Glomerular endothelial cell (primary cell): ENCODE results near the gene MAN2A2. TPM values are rescaled to one million over a fixed set of nuclear protein-coding genes. Genes with fewer than 3 reads are reported as not detected.
"Not testable (repeated sequence)": the region's sequence is repeated elsewhere in the genome, so short reads cannot be mapped to it uniquely, and the experiment has no call there.

Experiments used
- DNase-seq: peaks from one replicate; pipeline ENCODE4 v3.0.0-alpha.2; 2011; ENCODE audit warnings: low read depth, low spot score; ENCODE audit errors: extremely low read depth
- total RNA-seq: library from RNA; depleted of rRNA; stranded (reverse); fragments of >200 nt; gene quantifications from 2 replicates; pipeline ENCODE4 v1.2.3, GENCODE V29; 2015

The MAN2A2 gene
- total RNA-seq, 1 donor from 2014 or later, result 54.5 TPM

DNA sequence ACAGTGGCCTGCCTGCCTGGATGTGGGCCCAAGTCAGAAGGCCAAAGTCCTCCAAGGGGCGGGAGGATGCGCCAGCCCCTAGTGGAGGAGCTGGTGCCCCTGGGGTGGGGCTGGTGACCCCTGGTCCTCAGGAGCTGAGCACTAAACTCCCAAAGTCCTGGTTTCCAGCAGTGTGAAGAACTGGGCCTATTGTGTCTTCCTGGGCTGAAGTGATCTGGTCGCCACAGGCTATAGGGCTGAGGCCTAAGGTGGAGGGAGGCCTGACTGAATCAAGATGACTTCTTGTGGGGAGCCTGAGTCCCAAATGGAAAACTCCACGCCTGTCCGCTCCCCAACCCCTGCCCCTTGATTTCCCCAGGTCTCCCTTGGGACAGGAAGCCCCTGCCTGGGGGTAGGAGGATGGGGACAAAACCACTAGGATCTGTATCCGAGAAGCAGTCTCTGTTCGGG, 19.6 kb upstream of the MAN2A2 start:
- DNase-seq, result no peak

DNA sequence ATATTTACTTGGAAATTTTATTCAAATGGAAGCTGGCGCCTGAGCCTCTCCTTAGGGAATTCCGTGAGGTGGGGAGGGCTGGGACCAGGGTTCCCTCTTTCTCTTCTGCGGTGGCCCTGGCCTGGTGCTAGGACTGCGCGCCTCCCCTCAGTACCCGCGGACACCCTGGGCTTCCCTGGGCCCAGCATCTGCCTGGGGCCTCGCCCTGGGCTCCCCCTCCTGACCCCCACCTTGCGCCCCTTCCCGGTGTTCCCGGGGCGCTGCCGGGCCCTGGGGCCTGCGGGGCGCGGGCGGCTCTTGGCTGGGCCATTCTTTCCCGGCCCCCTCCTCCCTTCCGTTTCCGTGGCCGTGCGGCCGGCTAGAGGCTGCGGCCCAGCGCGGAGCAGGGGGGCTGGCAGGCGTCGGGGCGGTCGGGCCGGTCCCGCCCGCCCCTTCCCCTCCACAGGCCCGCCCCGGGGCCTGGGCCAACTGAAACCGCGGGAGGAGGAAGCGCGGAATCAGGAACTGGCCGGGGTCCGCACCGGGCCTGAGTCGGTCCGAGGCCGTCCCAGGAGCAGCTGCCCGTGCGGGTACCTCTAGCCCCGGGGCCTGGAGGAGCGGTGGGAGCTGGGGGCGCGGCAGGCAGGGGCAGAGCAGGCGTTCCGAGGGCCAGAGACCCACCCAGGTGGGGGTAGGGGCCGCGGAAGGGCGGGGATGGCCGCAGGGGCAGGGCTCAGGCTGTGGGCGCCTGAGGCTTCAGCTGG, 19.0 kb upstream of the MAN2A2 start, which contains the start of gene FES:
Gene FES, plus strand, starts transcription at position 529 of the 743 bp plus-strand sequence. CDS start 542 bp downstream, outside the sequence.
- no peak for DNase-seq

DNA sequence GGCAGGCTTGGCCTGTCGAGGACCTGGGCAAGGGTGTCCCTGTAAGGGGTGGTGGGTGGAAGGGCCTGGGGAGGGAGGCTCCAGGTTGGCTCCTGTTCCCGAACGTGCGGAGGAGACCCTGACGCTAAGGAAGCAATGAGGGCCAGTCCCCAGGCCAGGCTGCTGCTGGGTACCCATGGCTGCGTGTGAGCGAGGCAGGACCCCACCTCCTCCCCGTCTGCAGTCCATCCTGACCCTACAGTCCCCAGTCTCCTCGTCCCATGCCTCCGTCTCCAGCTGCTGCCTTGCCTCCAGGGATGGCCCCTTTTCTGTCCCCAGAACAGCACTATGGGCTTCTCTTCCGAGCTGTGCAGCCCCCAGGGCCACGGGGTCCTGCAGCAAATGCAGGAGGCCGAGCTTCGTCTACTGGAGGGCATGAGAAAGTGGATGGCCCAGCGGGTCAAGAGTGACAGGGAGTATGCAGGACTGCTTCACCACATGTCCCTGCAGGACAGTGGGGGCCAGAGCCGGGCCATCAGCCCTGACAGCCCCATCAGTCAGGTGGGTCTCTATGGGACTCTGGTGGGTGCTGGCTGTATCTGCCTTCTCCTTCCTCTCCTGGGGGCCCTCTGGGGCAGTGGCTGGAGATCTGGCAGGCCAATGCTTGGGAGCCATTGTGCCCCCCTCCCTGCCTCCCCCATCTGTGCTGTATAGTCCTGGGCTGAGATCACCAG, 18.2 kb upstream of the MAN2A2 start:
- DNase-seq, result no peak

DNA sequence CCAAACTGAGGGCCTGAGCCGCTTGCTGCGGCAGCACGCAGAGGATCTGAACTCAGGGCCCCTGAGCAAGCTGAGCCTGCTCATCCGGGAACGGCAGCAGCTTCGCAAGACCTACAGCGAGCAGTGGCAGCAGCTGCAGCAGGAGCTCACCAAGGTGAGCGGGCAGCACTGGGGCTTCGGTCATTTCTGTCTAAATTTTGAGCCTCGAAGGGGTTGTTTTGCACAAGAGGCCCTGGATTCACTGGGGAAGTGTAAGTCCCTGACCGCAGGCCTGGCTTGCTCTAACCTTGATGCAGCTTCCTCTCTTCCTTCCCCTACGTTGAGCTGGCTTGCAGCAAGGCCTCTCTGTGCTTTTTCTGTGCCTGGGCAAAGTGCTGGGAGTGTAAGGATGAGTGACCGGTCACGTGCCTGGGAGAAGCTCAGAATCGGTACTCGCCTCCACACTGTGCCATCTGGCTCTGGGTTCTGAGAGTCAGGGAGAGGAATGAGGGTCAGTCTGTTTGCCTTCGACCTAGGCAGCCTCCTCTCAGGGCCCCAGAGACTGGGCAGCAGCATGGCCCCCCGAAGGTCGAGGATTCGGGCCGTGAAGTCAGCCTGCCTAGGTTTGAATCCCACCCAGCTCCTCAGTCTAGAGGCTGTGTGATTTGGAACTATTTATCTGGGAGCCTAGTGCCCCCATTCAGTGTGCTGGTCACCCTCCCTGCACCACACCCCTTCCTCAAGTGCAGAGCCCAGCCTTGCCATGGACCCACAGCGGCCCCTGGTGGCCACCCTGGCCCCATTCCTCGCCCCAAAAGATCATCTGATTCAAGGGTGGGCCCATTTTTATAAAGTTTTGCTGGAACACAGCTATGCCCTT, 17.4 kb upstream of the MAN2A2 start:
- no peak for DNase-seq

DNA sequence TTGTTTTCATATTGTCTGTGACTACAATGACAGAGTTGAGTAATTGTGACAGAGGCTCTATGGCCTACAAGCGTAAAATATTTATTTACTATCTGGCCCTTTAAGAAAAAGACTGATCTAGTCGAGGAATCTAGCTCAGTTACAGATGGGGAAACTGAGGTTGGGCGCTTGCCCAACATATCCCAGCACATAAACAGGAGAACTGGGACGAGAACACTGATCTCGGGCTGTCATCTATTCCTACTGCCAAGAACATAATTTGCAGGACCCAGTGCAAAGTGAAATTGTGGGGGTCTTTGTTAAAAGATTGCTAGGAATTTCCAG, 16.8 kb upstream of the MAN2A2 start:
- no peak for DNase-seq

DNA sequence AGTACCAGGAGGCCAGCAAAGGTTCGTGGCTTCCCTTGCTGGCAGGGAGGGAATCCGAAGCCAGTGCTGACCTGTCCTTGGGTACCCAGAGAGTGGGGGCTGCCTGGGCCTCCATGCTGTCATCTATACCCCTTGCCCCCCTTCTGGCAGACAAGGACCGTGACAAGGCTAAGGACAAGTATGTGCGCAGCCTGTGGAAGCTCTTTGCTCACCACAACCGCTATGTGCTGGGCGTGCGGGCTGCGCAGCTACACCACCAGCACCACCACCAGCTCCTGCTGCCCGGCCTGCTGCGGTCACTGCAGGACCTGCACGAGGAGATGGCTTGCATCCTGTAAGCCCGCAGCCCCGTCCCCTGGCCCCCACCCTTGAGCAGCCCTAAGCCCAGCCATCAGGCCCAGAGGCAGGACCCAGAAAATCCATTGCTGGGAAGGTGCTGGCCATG, 16.0 kb upstream of the MAN2A2 start:
- DNase-seq, result no peak

DNA sequence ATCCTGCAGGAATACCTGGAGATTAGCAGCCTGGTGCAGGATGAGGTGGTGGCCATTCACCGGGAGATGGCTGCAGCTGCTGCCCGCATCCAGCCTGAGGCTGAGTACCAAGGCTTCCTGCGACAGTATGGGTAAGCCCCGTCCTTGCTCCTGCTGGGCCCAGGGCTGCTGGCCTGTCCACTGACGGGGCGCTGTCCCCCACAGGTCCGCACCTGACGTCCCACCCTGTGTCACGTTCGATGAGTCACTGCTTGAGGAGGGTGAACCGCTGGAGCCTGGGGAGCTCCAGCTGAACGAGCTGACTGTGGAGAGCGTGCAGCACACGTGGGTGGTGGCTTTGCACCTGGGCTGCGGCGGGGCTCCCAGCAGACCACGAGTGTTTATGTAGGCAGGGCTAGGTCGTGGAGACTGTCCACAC, 13.8 kb upstream of the MAN2A2 start:
- DNase-seq, result no peak

DNA sequence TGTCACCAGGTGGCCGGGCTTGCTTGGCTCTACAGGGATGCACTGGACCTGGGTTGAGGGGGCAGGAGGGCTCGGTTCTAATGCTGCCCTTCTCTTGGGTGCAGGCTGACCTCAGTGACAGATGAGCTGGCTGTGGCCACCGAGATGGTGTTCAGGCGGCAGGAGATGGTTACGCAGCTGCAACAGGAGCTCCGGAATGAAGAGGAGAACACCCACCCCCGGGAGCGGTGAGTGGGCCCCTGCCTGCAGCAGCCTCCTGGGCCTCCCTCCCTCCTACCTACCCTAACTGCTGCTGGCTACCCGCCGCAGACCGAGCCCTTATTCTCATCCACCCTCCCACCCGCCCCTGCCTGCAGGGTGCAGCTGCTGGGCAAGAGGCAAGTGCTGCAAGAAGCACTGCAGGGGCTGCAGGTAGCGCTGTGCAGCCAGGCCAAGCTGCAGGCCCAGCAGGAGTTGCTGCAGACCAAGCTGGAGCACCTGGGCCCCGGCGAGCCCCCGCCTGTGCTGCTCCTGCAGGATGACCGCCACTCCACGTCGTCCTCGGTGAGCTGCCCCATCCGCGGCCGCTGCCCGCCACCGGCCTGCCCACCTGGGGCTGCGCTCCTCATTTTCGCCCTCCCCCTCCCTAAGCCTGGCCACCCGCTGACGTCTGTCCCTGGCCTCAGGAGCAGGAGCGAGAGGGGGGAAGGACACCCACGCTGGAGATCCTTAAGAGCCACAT, 13.2 kb upstream of the MAN2A2 start:
- DNase-seq, result no peak

DNA sequence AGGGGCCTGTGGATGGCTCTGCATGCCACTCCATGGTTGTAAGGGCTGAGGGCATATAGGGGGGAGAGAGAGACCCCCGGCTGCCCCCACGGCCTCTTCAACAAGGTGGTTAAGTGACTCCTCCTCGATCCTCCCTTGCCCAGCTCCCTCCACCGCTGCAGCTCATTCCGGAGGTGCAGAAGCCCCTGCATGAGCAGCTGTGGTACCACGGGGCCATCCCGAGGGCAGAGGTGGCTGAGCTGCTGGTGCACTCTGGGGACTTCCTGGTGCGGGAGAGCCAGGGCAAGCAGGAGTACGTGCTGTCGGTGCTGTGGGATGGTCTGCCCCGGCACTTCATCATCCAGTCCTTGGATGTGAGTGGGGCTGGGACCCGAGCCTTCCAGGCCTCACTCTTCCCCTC, 12.3 kb upstream of the MAN2A2 start:
- no peak for DNase-seq

DNA sequence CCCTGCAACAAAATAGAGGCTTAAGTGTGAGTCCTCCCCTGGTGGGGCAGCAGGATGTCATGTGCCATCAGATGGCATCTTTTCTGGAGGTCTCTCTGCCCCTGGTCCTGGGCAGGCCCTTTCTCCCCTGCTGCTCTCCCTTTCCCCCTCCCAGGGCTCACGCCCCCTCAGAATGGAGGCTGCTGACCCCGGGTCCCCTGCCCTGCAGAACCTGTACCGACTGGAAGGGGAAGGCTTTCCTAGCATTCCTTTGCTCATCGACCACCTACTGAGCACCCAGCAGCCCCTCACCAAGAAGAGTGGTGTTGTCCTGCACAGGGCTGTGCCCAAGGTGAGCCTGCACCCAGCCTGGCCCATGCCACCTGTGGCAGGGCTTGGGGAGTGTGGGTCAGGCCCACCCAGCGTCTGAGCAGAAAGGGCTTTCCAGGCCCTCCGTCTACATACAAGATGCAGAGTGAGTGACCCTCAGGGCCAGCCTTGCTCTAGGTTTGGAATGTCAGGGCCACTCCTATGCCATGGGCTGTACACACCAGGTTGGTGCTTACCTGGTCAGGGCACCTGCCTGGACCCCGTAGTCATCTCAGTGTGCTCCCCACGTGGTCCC, 11.7 kb upstream of the MAN2A2 start:
- DNase-seq, result no peak

DNA sequence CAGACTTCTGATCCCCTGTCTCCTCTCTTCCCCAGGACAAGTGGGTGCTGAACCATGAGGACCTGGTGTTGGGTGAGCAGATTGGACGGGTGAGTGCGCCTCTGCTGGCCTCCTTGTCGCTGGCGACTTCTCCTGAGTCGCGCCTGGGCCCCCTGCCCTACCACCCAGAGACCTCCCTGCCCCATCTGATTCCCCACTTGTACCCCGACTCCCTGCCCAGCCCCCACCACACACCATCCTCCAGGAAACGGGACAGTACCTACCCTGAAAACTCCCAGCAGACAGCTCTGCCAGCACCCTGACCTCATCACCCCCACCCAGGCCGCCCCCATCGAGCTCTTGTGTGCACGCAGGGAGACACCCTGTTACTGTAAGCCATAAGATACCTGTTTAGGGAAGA, 11.1 kb upstream of the MAN2A2 start:
- no peak for DNase-seq

DNA sequence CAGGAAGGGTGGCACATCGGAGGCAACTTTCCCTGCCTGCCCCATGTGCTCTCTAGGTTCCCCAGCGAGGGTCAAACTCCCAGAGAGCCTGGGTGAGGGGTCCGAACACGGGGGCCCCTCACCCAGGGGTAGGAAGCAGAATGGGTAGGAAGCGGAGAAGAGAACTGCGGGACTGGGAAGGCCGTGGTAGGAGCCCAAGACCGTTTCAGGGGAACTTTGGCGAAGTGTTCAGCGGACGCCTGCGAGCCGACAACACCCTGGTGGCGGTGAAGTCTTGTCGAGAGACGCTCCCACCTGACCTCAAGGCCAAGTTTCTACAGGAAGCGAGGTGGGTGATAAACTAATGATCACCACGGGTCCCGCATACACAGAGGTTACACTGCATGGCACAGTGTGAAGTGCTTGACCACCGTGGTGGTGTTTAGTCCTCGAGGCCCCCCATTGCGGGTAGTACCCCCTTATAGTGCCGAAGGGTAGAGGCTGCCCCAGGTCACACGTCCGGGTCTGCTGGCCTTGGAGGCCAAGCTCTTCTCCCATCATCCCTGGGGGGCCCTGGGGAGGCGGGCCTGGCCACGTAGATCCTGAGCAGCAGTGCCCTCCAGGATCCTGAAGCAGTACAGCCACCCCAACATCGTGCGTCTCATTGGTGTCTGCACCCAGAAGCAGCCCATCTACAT, 10.5 kb upstream of the MAN2A2 start:
- DNase-seq, result no peak

DNA sequence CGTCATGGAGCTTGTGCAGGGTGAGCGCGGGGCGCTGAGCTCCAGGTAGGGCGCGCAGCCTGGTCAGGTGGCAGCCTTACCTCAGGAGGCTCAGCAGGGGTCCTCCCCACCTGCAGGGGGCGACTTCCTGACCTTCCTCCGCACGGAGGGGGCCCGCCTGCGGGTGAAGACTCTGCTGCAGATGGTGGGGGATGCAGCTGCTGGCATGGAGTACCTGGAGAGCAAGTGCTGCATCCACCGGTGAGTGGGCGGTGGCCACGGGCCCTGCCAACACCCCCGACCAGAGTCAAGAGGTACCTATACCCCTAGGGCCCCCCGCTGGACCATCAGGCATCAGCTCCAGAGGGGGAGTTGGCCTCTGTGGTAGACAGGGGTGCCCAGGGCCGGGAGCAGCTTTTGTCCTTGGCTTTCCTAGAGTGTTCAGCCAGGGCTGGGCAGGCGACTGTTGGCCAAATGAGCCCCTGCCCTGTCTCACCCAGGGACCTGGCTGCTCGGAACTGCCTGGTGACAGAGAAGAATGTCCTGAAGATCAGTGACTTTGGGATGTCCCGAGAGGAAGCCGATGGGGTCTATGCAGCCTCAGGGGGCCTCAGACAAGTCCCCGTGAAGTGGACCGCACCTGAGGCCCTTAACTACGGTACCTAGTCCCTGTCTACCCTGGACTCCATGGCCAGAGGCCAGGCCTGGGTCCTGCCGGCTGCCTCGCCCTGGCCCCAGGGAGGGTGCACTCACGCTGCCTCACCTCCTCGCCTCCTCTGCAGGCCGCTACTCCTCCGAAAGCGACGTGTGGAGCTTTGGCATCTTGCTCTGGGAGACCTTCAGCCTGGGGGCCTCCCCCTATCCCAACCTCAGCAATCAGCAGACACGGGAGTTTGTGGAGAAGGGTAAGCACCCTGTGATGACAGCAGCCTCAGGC, 9.7 kb upstream of the MAN2A2 start:
- no peak for DNase-seq

DNA sequence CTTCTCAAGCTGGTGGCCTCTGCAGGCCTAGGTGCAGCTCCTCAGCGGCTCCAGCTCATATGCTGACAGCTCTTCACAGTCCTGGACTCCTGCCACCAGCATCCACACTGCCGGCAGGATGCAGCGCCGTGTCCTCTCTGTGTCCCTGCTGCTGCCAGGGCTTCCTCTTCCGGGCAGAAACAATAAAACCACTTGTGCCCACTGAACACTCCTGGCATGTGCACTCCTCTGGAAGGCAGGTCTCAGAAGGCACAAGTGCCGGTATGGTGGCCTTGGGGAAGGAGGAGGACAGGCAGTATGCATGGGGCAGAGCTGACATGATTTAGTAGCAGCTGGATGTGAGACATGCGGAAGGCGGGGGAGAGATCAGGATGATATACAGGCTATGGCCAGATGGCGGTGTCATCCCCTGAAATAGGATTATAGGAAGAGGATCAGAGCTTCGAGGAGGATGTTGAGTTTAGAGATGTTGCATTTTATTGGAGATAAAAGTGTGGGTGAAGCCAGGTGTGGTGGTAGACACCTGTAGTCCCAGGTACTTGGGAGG, 7.5 kb upstream of the MAN2A2 start:
- DNase-seq, result no peak

DNA sequence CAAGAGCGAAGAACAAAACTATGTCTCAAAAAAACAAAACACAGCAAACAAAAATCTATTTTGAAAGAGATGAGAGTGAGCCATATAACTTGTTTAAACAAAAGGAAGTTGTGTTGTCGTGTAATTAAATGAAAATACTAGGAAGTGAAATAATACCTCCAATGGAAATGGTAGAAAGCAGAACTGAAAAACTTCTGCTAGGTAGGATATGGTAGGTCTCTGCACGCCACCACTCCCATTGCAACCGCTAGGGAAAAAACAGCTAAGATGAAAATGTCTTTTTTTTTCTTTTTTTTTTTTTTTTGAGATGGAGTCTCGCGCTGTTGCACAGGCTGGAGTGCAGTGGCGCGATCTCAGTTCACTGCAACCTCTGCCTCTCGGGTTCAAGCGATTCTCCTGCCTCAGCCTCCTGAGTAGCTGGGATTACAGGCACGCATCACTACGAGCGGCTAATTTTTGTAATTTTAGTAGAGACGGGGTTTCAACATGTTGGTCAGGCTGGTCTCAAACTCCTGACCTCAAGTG, 5.9 kb upstream of the MAN2A2 start:
- not testable (repeated sequence) for DNase-seq

DNA sequence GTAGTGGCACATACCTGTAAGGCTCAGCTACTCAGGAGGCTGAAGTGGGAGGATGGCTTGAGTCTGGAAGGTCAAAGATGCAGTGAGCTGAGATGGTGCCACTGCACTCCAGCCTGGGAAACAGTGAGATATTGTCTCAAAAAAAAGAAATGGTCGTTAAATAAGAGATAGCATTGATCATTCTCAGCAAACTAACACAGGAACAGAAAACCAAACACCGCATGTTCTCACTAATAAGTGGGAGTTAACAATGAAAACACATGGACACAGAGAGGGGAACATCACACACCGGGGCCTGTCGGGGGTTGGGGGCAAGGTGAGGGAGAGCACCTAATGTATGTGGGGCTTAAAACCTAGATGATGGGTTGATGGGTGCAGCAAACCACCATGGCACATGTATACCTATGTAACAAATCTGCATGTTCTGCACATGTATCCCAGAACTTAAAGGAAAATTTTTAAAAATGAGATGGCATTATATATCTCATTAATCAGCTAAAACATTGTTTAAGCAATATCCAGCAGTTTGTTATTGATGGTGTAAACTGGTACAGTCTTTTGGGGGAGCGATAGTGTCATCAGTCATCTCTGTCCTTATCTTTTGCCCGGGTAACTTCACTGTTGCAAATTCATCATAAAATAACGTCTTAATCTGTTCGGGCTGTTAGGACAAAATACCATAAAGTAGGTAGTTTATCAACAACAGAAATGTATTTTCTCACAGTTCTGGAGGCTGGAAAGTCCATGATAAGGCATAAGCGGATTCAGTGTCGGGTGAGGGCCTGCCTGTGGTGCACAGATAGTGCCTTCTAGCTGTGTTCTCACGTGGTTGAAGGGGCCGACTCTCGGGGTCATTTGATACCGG, 1.7 kb upstream of the MAN2A2 start:
- no peak for DNase-seq
